ENCODE results near the gene RAB36. TPM values are rescaled to one million over a fixed set of nuclear protein-coding genes. Genes with fewer than 3 reads are reported as not detected.

Gene RAB36
- polyA plus RNA-seq, 1 donor (not counting 4 experiments of a cell fraction or from before 2014, with no cell fraction given) = 1.9 TPM

DNA sequence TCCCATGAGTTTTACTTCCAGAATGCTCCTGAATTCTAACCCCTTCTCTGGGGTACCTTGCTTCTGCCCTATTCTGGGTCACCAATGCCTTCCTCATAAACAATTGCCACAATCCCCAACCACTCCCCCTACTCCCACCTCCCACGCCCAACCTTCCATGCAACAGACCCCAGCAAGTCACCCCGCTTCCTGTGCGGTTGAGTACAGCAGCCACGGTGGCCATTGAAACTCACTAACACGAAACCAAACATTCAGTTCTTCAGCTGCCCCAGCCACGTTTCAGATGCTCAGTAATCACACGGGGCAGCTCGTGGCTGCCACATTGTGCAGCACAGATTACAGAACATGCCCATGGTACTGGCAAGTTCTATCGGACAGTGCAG, 31.4 kb downstream of the RAB36 start:
- Histone ChIP-seq H3K36me3 (ENCODE audit: control insufficient read depth in 2 of 2, extremely low read depth in 1 of 2, insufficient read depth in 2 of 2, low read length in 2 of 2) (peaks cover 0 to under 1% of the 10 kb centered on the region in 2 experiments), H4K20me1 (ENCODE audit: control insufficient read depth, extremely low read depth, insufficient read depth, low read length) (no peaks in the 10 kb centered on the region), H3K9me1 (ENCODE audit: control insufficient read depth, extremely low read depth, insufficient read depth, low read length) (no peaks in the 10 kb centered on the region), H3K4me3 (ENCODE audit: control insufficient read depth in 2 of 3, extremely low read depth in 1 of 3, insufficient read depth in 2 of 3, low read depth in 1 of 3, low read length in 3 of 3) (no peak overlapping the region), H3K4me2 (ENCODE audit: control insufficient read depth, extremely low read depth, insufficient read depth, low read depth, low read length) (no peak overlapping the region), H3K27ac (ENCODE audit: control insufficient read depth, insufficient read depth, low read length) (no peak overlapping the region), H3K79me2 (ENCODE audit: control insufficient read depth, insufficient read depth, low read length) (peaks cover 9% of the 10 kb centered on the region), H3K9me3 (ENCODE audit: control insufficient read depth, low read depth, low read length) (peaks cover 3% of the 10 kb centered on the region), H2AFZ (ENCODE audit: control insufficient read depth, low read length) (no peak overlapping the region), H3K9ac (ENCODE audit: control insufficient read depth, extremely low read depth, insufficient read depth, low read length) (no peak overlapping the region), H3K4me1 (ENCODE audit: control insufficient read depth, extremely low read depth, insufficient read depth, low read length) (peaks cover 13% of the 10 kb centered on the region), H3K27me3 (ENCODE audit: control insufficient read depth, extremely low read depth, insufficient read depth, low read length) (no peaks in the 10 kb centered on the region)
- dilution Hi-C loops (cut with MboI; ENCODE audit: extremely low pct_ligation_motif_present, low sequenced_read_pairs) = no loop called here
- FAIRE-seq (no peak), DNase-seq (ENCODE audit: low read depth, low spot score) (no peak)
- TF ChIP-seq EZH2 (IDR thresholded peaks at IDR 0.05; ENCODE audit: low read length) = no peak
- TF ChIP-seq CTCF (optimal IDR thresholded peaks at IDR 0.05 in 1 of 3, IDR thresholded peaks at IDR 0.05 in 1 of 3, conservative IDR thresholded peaks at IDR 0.05 in 1 of 3; ENCODE audit: extremely low read depth in 1 of 3, insufficient read depth in 2 of 3, low read length in 3 of 3) = no peak

DNA sequence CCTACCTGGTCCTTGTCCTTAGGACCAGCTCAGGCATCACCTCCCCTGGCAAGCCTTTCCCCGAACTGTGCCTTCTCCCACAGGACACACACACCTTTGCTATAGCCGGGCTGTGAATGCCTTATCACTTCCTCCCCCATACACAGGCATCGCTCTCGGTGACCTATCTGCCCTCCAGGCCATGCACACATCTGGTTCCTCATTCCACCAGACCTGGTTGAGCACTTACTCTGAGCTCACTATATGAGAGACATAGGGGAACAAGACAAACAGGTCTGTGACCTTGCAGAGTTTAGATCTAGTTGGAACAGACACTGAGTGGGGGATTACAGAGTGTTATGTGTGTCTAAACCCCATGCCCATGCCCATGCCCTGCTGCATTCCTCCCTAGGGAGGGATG, 31.9 kb downstream of the RAB36 start:
- DNase-seq (ENCODE audit: low read depth, low spot score) = no peak
- dilution Hi-C loops (cut with MboI; ENCODE audit: extremely low pct_ligation_motif_present, low sequenced_read_pairs) = no loop called here

More for the DNA sequence above, 31.9 kb downstream of the RAB36 start:
- peaks cover 14% of the 10 kb centered on the region for H3K79me2 ChIP-seq (ENCODE audit: control insufficient read depth, insufficient read depth, low read length)
- no peak for FAIRE-seq
- H3K9me3 ChIP-seq (ENCODE audit: control insufficient read depth, low read depth, low read length) = peaks cover 3% of the 10 kb centered on the region
- H3K4me2 ChIP-seq (ENCODE audit: control insufficient read depth, extremely low read depth, insufficient read depth, low read depth, low read length) = no peak overlapping the region
- H2AFZ ChIP-seq (ENCODE audit: control insufficient read depth, low read length) = no peak overlapping the region
- H3K9me1 ChIP-seq (ENCODE audit: control insufficient read depth, extremely low read depth, insufficient read depth, low read length) = no peaks in the 10 kb centered on the region
- H3K27ac ChIP-seq (ENCODE audit: control insufficient read depth, insufficient read depth, low read length) = no peak overlapping the region
- H3K4me3 ChIP-seq (ENCODE audit: control insufficient read depth in 2 of 3, extremely low read depth in 1 of 3, insufficient read depth in 2 of 3, low read depth in 1 of 3, low read length in 3 of 3) = no peak overlapping the region
- H4K20me1 ChIP-seq (ENCODE audit: control insufficient read depth, extremely low read depth, insufficient read depth, low read length) = peaks cover 4% of the 10 kb centered on the region
- no peaks in the 10 kb centered on the region for H3K27me3 ChIP-seq (ENCODE audit: control insufficient read depth, extremely low read depth, insufficient read depth, low read length)
- no peak overlapping the region for H3K9ac ChIP-seq (ENCODE audit: control insufficient read depth, extremely low read depth, insufficient read depth, low read length)
- H3K4me1 ChIP-seq (ENCODE audit: control insufficient read depth, extremely low read depth, insufficient read depth, low read length) = peaks cover 19% of the 10 kb centered on the region
- peaks cover 0 to 5% of the 10 kb centered on the region in 2 experiments for H3K36me3 ChIP-seq (ENCODE audit: control insufficient read depth in 2 of 2, extremely low read depth in 1 of 2, insufficient read depth in 2 of 2, low read length in 2 of 2)
- TF ChIP-seq CTCF (optimal IDR thresholded peaks at IDR 0.05 in 1 of 3, IDR thresholded peaks at IDR 0.05 in 1 of 3, conservative IDR thresholded peaks at IDR 0.05 in 1 of 3; ENCODE audit: extremely low read depth in 1 of 3, insufficient read depth in 2 of 3, low read length in 3 of 3) (no peak), EZH2 (IDR thresholded peaks at IDR 0.05; ENCODE audit: low read length) (no peak)

All from keratinocyte (primary cell).